ENCODE measurements around the gene FAM241A.
A peak's percentile ranks its signal among the peaks of the same experiment; 100 is the strongest.

FAM241A gene

DNA sequence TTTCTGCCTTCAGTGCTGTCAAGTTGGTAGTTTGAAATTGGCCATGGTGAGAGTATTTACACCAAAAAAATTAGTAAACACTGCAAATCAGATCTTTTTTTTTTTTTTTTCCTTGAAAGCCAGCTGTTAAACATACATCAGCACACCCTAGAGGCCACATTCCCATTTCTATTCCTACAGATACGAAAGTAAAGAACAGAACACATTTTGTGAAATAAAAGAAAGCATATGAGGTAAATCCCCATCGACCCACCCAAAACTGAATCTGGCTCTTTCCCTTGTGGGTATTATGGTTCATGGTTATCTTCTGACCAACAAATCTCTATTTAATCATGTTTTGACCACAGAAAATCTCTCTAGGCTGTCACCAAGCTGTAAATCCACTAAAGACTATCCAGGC, 44.5 kb downstream of the FAM241A start:
- no peak for TF ChIP-seq TOX (CRISPR knock-in tag; IDR thresholded peaks at IDR 0.05; ENCODE audit: borderline replicate concordance)
- TF ChIP-seq, protein P1, sequence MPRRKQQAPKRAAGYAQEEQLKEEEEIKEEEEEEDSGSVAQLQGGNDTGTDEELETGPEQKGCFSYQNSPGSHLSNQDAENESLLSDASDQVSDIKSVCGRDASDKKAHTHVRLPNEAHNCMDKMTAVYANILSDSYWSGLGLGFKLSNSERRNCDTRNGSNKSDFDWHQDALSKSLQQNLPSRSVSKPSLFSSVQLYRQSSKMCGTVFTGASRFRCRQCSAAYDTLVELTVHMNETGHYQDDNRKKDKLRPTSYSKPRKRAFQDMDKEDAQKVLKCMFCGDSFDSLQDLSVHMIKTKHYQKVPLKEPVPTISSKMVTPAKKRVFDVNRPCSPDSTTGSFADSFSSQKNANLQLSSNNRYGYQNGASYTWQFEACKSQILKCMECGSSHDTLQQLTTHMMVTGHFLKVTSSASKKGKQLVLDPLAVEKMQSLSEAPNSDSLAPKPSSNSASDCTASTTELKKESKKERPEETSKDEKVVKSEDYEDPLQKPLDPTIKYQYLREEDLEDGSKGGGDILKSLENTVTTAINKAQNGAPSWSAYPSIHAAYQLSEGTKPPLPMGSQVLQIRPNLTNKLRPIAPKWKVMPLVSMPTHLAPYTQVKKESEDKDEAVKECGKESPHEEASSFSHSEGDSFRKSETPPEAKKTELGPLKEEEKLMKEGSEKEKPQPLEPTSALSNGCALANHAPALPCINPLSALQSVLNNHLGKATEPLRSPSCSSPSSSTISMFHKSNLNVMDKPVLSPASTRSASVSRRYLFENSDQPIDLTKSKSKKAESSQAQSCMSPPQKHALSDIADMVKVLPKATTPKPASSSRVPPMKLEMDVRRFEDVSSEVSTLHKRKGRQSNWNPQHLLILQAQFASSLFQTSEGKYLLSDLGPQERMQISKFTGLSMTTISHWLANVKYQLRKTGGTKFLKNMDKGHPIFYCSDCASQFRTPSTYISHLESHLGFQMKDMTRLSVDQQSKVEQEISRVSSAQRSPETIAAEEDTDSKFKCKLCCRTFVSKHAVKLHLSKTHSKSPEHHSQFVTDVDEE (CRISPR knock-in tag; IDR thresholded peaks at IDR 0.05) = no peak
- no peak for TF ChIP-seq ZNF565 (CRISPR knock-in tag; conservative IDR thresholded peaks at IDR 0.05; ENCODE audit: low read depth)
- TF ChIP-seq ZFP30 (CRISPR knock-in tag; IDR thresholded peaks at IDR 0.05) = no peak
- TF ChIP-seq, protein P2, sequence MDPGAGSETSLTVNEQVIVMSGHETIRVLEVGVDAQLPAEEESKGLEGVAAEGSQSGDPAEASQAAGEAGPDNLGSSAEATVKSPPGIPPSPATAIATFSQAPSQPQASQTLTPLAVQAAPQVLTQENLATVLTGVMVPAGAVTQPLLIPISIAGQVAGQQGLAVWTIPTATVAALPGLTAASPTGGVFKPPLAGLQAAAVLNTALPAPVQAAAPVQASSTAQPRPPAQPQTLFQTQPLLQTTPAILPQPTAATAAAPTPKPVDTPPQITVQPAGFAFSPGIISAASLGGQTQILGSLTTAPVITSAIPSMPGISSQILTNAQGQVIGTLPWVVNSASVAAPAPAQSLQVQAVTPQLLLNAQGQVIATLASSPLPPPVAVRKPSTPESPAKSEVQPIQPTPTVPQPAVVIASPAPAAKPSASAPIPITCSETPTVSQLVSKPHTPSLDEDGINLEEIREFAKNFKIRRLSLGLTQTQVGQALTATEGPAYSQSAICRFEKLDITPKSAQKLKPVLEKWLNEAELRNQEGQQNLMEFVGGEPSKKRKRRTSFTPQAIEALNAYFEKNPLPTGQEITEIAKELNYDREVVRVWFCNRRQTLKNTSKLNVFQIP (CRISPR knock-in tag; IDR thresholded peaks at IDR 0.05; ENCODE audit: borderline replicate concordance, low read depth) = no peak
- TF ChIP-seq, protein P3, sequence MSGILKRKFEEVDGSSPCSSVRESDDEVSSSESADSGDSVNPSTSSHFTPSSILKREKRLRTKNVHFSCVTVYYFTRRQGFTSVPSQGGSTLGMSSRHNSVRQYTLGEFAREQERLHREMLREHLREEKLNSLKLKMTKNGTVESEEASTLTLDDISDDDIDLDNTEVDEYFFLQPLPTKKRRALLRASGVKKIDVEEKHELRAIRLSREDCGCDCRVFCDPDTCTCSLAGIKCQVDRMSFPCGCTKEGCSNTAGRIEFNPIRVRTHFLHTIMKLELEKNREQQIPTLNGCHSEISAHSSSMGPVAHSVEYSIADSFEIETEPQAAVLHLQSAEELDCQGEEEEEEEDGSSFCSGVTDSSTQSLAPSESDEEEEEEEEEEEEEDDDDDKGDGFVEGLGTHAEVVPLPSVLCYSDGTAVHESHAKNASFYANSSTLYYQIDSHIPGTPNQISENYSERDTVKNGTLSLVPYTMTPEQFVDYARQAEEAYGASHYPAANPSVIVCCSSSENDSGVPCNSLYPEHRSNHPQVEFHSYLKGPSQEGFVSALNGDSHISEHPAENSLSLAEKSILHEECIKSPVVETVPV (CRISPR knock-in tag; IDR thresholded peaks at IDR 0.05) = no peak
- no peak for TF ChIP-seq SNAI2 (CRISPR knock-in tag; IDR thresholded peaks at IDR 0.05)
- TF ChIP-seq, protein P4, sequence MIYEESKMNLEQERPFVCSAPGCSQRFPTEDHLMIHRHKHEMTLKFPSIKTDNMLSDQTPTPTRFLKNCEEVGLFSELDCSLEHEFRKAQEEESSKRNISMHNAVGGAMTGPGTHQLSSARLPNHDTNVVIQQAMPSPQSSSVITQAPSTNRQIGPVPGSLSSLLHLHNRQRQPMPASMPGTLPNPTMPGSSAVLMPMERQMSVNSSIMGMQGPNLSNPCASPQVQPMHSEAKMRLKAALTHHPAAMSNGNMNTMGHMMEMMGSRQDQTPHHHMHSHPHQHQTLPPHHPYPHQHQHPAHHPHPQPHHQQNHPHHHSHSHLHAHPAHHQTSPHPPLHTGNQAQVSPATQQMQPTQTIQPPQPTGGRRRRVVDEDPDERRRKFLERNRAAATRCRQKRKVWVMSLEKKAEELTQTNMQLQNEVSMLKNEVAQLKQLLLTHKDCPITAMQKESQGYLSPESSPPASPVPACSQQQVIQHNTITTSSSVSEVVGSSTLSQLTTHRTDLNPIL (CRISPR knock-in tag; IDR thresholded peaks at IDR 0.05; ENCODE audit: low read depth) = no peak
- TF ChIP-seq ISL1 (CRISPR knock-in tag; IDR thresholded peaks at IDR 0.05) = no peak
- TF ChIP-seq ZNF70 (CRISPR knock-in tag; IDR thresholded peaks at IDR 0.05) = no peak
- no peak for TF ChIP-seq ESRRG (CRISPR knock-in tag; IDR thresholded peaks at IDR 0.05)
- TF ChIP-seq RARB (CRISPR knock-in tag; IDR thresholded peaks at IDR 0.05) = no peak
- TF ChIP-seq ARNTL (CRISPR knock-in tag; IDR thresholded peaks at IDR 0.05; ENCODE audit: borderline replicate concordance, low read depth) = no peak
- no peak for TF ChIP-seq CSDC2 (CRISPR knock-in tag; IDR thresholded peaks at IDR 0.05)
- no peak for TF ChIP-seq OSR1 (CRISPR knock-in tag; IDR thresholded peaks at IDR 0.05)
- TF ChIP-seq ZC3H10 (CRISPR knock-in tag; IDR thresholded peaks at IDR 0.05) = no peak
- TF ChIP-seq ZNF8 (CRISPR knock-in tag; IDR thresholded peaks at IDR 0.05) = no peak
- no peak for TF ChIP-seq GLIS3 (CRISPR knock-in tag; IDR thresholded peaks at IDR 0.05)
- no peak for TF ChIP-seq TCF4 (CRISPR knock-in tag; IDR thresholded peaks at IDR 0.05; ENCODE audit: borderline replicate concordance)
- no peak for TF ChIP-seq PPARA (CRISPR knock-in tag; IDR thresholded peaks at IDR 0.05; ENCODE audit: borderline replicate concordance)
- peak; percentile 71; the same call in 2 of the 3 replicates for ATAC-seq

DNA sequence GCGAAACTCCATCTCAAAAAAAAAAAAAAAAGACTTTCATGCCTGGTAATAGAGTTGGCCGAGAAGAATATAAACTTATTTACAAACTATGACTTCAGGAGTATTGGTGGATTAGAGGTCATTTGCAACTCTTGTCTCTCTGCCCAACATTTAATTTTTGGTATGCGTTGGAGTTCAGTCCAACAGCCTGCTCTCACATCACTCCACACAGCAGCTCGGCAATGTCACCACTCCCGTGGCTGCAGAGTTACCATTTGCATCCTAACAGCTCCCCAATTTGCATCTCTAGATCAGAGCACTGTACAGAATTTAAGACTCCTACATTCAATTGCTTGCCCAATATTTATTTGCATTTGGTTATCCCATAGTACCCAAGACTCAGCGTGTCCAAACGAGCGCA, 45.4 kb downstream of the FAM241A start:
- TF ChIP-seq ZNF70 (CRISPR knock-in tag; IDR thresholded peaks at IDR 0.05) = no peak
- TF ChIP-seq, protein P5, sequence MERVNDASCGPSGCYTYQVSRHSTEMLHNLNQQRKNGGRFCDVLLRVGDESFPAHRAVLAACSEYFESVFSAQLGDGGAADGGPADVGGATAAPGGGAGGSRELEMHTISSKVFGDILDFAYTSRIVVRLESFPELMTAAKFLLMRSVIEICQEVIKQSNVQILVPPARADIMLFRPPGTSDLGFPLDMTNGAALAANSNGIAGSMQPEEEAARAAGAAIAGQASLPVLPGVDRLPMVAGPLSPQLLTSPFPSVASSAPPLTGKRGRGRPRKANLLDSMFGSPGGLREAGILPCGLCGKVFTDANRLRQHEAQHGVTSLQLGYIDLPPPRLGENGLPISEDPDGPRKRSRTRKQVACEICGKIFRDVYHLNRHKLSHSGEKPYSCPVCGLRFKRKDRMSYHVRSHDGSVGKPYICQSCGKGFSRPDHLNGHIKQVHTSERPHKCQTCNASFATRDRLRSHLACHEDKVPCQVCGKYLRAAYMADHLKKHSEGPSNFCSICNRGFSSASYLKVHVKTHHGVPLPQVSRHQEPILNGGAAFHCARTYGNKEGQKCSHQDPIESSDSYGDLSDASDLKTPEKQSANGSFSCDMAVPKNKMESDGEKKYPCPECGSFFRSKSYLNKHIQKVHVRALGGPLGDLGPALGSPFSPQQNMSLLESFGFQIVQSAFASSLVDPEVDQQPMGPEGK (CRISPR knock-in tag; IDR thresholded peaks at IDR 0.05; ENCODE audit: borderline replicate concordance) = no peak
- TF ChIP-seq ZNF565 (CRISPR knock-in tag; conservative IDR thresholded peaks at IDR 0.05; ENCODE audit: low read depth) = no peak
- TF ChIP-seq CSDC2 (CRISPR knock-in tag; IDR thresholded peaks at IDR 0.05) = no peak
- no peak for TF ChIP-seq PPARA (CRISPR knock-in tag; IDR thresholded peaks at IDR 0.05; ENCODE audit: borderline replicate concordance)
- TF ChIP-seq SNAI2 (CRISPR knock-in tag; IDR thresholded peaks at IDR 0.05) = no peak
- no peak for TF ChIP-seq BACH2 (CRISPR knock-in tag; IDR thresholded peaks at IDR 0.05; ENCODE audit: borderline replicate concordance)
- no peak for TF ChIP-seq RARB (CRISPR knock-in tag; IDR thresholded peaks at IDR 0.05)
- TF ChIP-seq ARNTL (CRISPR knock-in tag; IDR thresholded peaks at IDR 0.05; ENCODE audit: borderline replicate concordance, low read depth) = no peak
- TF ChIP-seq, protein P3 (CRISPR knock-in tag; IDR thresholded peaks at IDR 0.05) = no peak
- TF ChIP-seq, protein P4 (CRISPR knock-in tag; IDR thresholded peaks at IDR 0.05; ENCODE audit: low read depth) = no peak
- no peak for TF ChIP-seq ZFP30 (CRISPR knock-in tag; IDR thresholded peaks at IDR 0.05)
- TF ChIP-seq GLIS3 (CRISPR knock-in tag; IDR thresholded peaks at IDR 0.05) = no peak
- no peak for TF ChIP-seq ISL1 (CRISPR knock-in tag; IDR thresholded peaks at IDR 0.05)
- TF ChIP-seq ZC3H10 (CRISPR knock-in tag; IDR thresholded peaks at IDR 0.05) = no peak
- TF ChIP-seq, protein P2 (CRISPR knock-in tag; IDR thresholded peaks at IDR 0.05; ENCODE audit: borderline replicate concordance, low read depth) = no peak
- no peak for TF ChIP-seq ZFP3 (CRISPR knock-in tag; IDR thresholded peaks at IDR 0.05)
- no peak for TF ChIP-seq TOX (CRISPR knock-in tag; IDR thresholded peaks at IDR 0.05; ENCODE audit: borderline replicate concordance)
- no peak for TF ChIP-seq ESRRG (CRISPR knock-in tag; IDR thresholded peaks at IDR 0.05)
- no peak for TF ChIP-seq TCF4 (CRISPR knock-in tag; IDR thresholded peaks at IDR 0.05; ENCODE audit: borderline replicate concordance)
- ATAC-seq = no peak

Data from SK-N-SH treated with all-trans-retinoic acid at 6 μM for 48 hours (cell line).